Measurements from ENCODE around the gene DOK1.

DNA sequence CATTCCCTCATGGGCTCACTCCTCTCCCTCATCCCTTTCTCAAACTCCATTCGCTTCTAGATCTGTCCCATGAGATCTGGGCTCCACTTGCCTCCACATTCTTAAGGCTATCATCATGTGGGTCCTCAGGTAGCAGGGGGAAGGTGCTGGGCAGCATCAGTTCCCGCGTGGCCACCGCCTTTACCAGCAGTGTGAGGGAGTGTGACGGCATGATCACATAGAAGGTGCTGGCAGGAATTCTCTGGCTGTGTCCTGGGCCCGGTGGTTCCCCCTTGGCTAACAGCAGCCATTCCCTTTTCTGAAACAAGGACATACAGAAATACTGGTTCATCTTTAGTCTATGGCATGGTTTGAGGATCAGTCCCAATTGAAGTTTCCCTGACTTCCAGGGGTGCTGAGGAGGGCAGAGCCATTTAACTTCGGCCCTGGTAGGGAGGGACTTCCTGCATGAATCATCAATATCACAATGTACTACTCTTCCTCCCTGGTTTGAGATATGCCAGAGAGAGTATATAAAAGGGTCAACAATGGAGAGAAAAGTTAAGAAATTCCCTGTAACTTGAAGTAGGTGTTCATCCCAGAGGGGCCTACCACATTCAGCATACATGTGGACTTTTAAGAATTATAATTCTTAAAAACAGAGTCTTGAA, 7.7 kb downstream of the DOK1 start:
- TF ChIP-seq, protein P1, sequence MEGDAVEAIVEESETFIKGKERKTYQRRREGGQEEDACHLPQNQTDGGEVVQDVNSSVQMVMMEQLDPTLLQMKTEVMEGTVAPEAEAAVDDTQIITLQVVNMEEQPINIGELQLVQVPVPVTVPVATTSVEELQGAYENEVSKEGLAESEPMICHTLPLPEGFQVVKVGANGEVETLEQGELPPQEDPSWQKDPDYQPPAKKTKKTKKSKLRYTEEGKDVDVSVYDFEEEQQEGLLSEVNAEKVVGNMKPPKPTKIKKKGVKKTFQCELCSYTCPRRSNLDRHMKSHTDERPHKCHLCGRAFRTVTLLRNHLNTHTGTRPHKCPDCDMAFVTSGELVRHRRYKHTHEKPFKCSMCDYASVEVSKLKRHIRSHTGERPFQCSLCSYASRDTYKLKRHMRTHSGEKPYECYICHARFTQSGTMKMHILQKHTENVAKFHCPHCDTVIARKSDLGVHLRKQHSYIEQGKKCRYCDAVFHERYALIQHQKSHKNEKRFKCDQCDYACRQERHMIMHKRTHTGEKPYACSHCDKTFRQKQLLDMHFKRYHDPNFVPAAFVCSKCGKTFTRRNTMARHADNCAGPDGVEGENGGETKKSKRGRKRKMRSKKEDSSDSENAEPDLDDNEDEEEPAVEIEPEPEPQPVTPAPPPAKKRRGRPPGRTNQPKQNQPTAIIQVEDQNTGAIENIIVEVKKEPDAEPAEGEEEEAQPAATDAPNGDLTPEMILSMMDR (IDR thresholded peaks at IDR 0.05): no peak
- TF ChIP-seq POLR2AphosphoS5 (IDR thresholded peaks at IDR 0.05): no peak
